HFF-Myc (cell line): ENCODE results near the gene TMEM119.

Experiments used
- DNase-seq: peaks from one replicate; pipeline ENCODE4 v3.0.0-alpha.2; 2011; ENCODE audit warnings: low read depth; ENCODE audit errors: extremely low read depth
- H3K4me3 ChIP-seq: replicated peaks from 2 replicates; pipeline ENCODE4 v1.5.1; 2011; ENCODE audit warnings: low read depth, mild to moderate bottlenecking, control low read depth, low read length
- TF ChIP-seq, protein P1 (sequence below): IDR thresholded peaks from 2 replicates; pipeline ENCODE4 v1.5.1; 2012; ENCODE audit warnings: mild to moderate bottlenecking, low read depth, low read length, control low read depth; ENCODE audit errors: missing control alignments

Gene TMEM119

DNA sequence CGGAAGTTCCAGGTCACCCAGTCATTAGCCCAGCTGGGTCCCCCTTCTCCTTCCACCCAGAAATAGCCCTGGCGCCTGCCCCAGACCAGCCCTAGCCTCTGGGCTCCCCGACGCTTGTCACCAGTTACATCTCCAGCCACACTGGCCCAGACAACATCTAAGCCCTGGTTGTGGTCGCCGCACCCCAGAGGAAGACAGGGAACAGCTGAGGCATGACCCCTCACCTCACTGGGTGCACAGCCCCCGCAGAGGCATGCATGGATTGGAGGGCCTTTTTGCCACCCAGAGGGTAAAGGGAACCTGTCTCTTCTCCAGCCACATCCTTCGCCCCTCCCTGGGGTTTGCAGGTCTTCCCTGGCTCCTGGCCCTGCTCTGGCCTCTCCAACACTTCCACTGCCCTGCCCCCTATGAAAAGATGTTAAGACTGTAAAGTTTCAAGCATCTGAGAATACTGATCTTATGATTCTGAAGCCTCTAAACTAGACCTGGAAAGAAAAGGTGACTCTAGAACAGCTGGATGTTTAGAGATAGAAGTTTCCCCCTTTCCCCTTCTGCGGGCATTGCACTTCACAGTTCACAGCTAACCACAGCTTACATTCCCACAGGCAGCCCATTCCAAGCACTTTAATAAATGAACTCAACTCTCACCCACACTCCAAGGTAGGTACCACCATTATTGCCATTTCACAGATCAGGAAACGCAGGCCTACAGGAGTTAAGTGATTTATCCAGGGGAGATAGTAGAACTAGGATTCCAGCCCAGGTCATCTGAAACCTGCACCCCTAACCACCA, 14.7 kb downstream of the TMEM119 start:
- TF ChIP-seq, protein P1, sequence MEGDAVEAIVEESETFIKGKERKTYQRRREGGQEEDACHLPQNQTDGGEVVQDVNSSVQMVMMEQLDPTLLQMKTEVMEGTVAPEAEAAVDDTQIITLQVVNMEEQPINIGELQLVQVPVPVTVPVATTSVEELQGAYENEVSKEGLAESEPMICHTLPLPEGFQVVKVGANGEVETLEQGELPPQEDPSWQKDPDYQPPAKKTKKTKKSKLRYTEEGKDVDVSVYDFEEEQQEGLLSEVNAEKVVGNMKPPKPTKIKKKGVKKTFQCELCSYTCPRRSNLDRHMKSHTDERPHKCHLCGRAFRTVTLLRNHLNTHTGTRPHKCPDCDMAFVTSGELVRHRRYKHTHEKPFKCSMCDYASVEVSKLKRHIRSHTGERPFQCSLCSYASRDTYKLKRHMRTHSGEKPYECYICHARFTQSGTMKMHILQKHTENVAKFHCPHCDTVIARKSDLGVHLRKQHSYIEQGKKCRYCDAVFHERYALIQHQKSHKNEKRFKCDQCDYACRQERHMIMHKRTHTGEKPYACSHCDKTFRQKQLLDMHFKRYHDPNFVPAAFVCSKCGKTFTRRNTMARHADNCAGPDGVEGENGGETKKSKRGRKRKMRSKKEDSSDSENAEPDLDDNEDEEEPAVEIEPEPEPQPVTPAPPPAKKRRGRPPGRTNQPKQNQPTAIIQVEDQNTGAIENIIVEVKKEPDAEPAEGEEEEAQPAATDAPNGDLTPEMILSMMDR: no peak
- H3K4me3 ChIP-seq: no peak overlapping the region

DNA sequence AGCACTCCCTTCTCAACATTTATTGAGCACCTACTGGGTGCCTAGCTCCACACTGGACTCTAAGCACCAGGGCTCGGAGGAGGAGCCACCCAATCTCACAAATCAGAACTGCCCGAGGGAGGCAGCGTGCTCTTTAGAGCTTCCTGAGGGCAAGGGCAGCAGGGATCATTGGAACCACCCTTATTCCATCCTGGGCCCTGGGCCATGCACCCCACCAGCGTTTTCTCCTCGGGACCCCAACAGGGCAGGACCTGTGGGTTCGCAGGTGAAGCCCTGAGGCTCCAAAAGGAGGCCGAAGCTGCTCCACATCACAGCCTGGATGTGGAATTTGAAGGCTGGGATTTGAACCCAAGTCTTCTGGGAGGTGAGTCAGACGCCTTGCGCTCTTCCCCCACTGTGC, 15.4 kb downstream of the TMEM119 start:
- no peak for DNase-seq
- TF ChIP-seq, protein P1: no peak

More for the DNA sequence above, 14.7 kb downstream of the TMEM119 start:
- DNase-seq: no peak

DNA sequence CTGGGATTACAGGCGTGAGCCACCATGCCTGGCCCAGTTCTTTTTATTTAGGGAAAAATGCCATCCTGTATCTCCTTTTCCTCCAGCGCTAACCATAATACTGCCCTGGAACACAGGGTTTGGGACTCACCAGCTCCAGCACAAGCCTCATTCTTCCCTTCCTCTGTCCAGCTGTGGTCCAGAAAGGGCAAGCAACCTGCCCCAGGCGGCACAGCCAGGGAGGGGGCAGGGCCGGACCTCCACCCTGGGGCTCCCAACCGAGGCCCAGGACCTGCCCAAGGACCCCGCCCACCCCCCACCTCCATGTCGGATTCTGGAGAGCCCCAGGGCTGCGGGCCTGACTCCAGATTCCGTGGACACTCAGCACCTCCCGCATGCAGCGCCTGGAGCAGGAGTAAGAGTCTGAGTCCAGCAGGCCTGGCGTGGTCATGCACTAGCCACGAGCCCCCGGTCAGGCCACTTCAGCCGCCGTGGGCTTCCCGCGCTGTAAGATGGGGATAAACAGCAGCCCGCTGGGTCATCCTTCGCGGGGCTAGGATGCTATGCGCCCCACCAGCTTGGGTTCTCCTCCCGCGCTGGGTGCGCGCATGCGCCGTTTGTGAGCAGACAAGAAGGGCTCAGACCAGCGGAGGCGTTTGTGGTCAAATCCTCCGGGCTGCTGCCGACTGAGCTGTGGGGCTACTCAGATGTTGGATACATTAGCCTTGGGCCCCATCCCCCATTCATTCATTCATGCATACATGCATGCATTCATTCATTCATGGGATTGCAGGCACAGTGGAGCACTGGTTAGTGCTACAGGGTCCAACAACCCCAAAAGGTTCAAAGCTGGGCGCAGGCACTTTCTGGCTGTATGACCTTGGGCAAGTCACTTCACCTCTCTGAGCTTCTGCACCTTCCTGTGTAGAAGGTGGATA, 16.3 kb downstream of the TMEM119 start:
- TF ChIP-seq, protein P1: no peak
- H3K4me3 ChIP-seq: no peak overlapping the region
- no peak for DNase-seq

More for the DNA sequence above, 15.4 kb downstream of the TMEM119 start:
- H3K4me3 ChIP-seq: no peak overlapping the region

DNA sequence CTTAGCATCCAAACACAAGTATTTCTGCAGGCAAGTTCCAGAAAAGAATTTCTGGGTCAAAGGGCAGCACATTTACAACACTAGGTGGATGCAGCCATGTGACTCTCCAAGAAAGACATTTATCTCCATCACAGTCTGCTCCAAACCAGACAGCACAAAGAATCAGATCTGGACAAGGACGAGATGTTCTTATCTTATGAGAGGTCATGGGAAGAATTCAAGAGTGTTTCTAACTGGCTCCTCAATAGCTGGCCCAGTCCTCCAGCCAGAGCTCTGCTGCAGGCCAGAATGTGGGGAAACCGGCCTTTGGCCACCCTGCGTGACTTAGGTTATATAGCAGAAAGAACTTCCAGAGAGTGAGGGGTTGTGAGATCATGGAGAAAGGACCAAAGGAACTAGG, 17.4 kb downstream of the TMEM119 start:
- H3K4me3 ChIP-seq: no peak overlapping the region
- TF ChIP-seq, protein P1: no peak
- DNase-seq: no peak

DNA sequence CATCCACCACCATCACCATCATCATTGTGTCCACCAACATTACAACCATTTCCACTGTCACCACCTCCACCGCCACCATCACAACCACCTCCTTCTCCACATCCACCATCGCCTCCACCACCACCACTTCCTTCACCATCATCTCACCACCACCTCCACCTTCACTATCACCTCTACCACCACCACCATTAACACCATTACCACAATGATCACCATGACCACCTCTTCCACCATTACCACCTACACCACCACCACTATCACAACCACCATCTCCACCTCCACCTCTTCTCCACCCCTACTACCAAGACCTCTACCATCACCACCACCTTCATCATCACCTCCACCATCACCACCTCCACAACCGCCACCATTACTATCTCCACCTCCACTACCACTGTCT, 19.1 kb downstream of the TMEM119 start:
- TF ChIP-seq, protein P1: no peak
- no peak for DNase-seq
- no peak overlapping the region for H3K4me3 ChIP-seq

DNA sequence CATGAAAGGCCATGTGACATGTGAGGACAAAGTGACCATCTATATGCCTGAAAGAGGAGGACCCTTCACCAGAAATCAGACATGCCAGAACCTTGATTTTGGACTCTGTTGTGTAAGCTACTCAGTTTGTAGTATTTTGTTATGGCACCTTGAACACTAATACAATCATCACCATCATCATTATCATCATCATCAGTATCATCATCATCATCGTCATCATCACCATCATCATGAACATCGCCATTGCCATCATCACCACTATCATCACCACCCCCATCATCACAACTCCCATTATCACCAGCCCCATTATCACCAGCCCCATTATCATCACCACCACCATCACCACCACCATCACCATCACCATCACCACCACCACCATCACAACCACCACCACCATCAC, 19.6 kb downstream of the TMEM119 start:
- no peak for DNase-seq
- TF ChIP-seq, protein P1: no peak
- no peak overlapping the region for H3K4me3 ChIP-seq
